Liver (tissue), 3 donors: ENCODE measurements around the gene TM9SF2.

Experiments used
- GABPA ChIP-seq, 2 donors: IDR thresholded peaks in 1 of 2; conservative IDR thresholded peaks in 1 of 2; 2 replicates each; pipeline ENCODE4 v1.6.1; 2016; ENCODE audit warnings: antibody characterized with exemption in 2 of 2, mild to moderate bottlenecking in 1 of 2, moderate library complexity in 1 of 2
- HNF4G ChIP-seq: IDR thresholded peaks from 2 replicates; pipeline ENCODE4 v1.6.1; 2016; ENCODE audit warnings: antibody characterized with exemption
- JUND ChIP-seq, 2 donors: IDR thresholded peaks; 2 replicates each; pipeline ENCODE4 v1.6.1; 2016; ENCODE audit warnings: antibody characterized with exemption in 2 of 2
- NR2F2 ChIP-seq: IDR thresholded peaks from 2 replicates; pipeline ENCODE4 v1.6.1; 2016; ENCODE audit warnings: antibody characterized with exemption
- RXRA ChIP-seq, 2 donors: IDR thresholded peaks; 2 replicates each; pipeline ENCODE4 v1.6.1; 2017 to 2018; ENCODE audit warnings: antibody characterized with exemption in 2 of 2, mild to moderate bottlenecking in 1 of 2
- SP1 ChIP-seq: IDR thresholded peaks from 2 replicates; pipeline ENCODE4 v1.6.1; 2018; ENCODE audit warnings: antibody characterized with exemption, mild to moderate bottlenecking
- TAF1 ChIP-seq: conservative IDR thresholded peaks from 2 replicates; pipeline ENCODE4 v1.6.1; 2016; ENCODE audit warnings: antibody characterized with exemption, mild to moderate bottlenecking
- YY1 ChIP-seq: IDR thresholded peaks from 2 replicates; pipeline ENCODE4 v1.6.1; 2016; ENCODE audit warnings: antibody characterized with exemption, mild to moderate bottlenecking
- TF ChIP-seq, protein P1 (sequence below): fragments of 150-350 bp; IDR thresholded peaks from 2 replicates; pipeline ENCODE4 v1.5.1; 2017; ENCODE audit warnings: improper control_type of control experiment, low read depth, low read length; ENCODE audit not compliant: missing input control
- TF ChIP-seq, protein P2 (sequence below): IDR thresholded peaks from 2 replicates; pipeline ENCODE4 v1.6.1; 2016; ENCODE audit warnings: antibody characterized with exemption
- TF ChIP-seq, protein P3 (sequence below): IDR thresholded peaks from 2 replicates; pipeline ENCODE4 v1.6.1; 2016; ENCODE audit warnings: antibody characterized with exemption
- TF ChIP-seq, protein P4 (sequence below): IDR thresholded peaks from 2 replicates; pipeline ENCODE4 v1.6.1; 2016; ENCODE audit warnings: antibody characterized with exemption, mild to moderate bottlenecking
- donor health status: healthy.
- donor health status: healthy.

GRCh38 chr13:99572921-99573320 is 71.6 kb downstream of the TM9SF2 start:
- TF ChIP-seq, protein P1, sequence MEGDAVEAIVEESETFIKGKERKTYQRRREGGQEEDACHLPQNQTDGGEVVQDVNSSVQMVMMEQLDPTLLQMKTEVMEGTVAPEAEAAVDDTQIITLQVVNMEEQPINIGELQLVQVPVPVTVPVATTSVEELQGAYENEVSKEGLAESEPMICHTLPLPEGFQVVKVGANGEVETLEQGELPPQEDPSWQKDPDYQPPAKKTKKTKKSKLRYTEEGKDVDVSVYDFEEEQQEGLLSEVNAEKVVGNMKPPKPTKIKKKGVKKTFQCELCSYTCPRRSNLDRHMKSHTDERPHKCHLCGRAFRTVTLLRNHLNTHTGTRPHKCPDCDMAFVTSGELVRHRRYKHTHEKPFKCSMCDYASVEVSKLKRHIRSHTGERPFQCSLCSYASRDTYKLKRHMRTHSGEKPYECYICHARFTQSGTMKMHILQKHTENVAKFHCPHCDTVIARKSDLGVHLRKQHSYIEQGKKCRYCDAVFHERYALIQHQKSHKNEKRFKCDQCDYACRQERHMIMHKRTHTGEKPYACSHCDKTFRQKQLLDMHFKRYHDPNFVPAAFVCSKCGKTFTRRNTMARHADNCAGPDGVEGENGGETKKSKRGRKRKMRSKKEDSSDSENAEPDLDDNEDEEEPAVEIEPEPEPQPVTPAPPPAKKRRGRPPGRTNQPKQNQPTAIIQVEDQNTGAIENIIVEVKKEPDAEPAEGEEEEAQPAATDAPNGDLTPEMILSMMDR = no peak
- TF ChIP-seq, protein P2, sequence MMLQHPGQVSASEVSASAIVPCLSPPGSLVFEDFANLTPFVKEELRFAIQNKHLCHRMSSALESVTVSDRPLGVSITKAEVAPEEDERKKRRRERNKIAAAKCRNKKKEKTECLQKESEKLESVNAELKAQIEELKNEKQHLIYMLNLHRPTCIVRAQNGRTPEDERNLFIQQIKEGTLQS = no peak
- TF ChIP-seq, protein P3, sequence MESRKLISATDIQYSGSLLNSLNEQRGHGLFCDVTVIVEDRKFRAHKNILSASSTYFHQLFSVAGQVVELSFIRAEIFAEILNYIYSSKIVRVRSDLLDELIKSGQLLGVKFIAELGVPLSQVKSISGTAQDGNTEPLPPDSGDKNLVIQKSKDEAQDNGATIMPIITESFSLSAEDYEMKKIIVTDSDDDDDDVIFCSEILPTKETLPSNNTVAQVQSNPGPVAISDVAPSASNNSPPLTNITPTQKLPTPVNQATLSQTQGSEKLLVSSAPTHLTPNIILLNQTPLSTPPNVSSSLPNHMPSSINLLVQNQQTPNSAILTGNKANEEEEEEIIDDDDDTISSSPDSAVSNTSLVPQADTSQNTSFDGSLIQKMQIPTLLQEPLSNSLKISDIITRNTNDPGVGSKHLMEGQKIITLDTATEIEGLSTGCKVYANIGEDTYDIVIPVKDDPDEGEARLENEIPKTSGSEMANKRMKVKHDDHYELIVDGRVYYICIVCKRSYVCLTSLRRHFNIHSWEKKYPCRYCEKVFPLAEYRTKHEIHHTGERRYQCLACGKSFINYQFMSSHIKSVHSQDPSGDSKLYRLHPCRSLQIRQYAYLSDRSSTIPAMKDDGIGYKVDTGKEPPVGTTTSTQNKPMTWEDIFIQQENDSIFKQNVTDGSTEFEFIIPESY = no peak
- TF ChIP-seq HNF4G (no peak), JUND (IDR thresholded peaks at IDR 0.05) (no peak), RXRA (IDR thresholded peaks at IDR 0.05) (no peak), SP1 (no peak), NR2F2 (no peak), TAF1 (no peak), YY1 (no peak), GABPA (IDR thresholded peaks at IDR 0.05 in 1 of 2, conservative IDR thresholded peaks at IDR 0.05 in 1 of 2) (no peak)
- TF ChIP-seq, protein P4, sequence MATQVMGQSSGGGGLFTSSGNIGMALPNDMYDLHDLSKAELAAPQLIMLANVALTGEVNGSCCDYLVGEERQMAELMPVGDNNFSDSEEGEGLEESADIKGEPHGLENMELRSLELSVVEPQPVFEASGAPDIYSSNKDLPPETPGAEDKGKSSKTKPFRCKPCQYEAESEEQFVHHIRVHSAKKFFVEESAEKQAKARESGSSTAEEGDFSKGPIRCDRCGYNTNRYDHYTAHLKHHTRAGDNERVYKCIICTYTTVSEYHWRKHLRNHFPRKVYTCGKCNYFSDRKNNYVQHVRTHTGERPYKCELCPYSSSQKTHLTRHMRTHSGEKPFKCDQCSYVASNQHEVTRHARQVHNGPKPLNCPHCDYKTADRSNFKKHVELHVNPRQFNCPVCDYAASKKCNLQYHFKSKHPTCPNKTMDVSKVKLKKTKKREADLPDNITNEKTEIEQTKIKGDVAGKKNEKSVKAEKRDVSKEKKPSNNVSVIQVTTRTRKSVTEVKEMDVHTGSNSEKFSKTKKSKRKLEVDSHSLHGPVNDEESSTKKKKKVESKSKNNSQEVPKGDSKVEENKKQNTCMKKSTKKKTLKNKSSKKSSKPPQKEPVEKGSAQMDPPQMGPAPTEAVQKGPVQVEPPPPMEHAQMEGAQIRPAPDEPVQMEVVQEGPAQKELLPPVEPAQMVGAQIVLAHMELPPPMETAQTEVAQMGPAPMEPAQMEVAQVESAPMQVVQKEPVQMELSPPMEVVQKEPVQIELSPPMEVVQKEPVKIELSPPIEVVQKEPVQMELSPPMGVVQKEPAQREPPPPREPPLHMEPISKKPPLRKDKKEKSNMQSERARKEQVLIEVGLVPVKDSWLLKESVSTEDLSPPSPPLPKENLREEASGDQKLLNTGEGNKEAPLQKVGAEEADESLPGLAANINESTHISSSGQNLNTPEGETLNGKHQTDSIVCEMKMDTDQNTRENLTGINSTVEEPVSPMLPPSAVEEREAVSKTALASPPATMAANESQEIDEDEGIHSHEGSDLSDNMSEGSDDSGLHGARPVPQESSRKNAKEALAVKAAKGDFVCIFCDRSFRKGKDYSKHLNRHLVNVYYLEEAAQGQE = no peak
